ENCODE measurements around the gene ST6GALNAC6. TPM values are rescaled to one million over a fixed set of nuclear protein-coding genes. Genes with fewer than 3 reads are reported as not detected.

ST6GALNAC6 gene
- total RNA-seq, 1 experiment from 2014 or later = 24.5 TPM

GRCh38 chr9:127941961-127942215 lies 42.5 kb upstream of the ST6GALNAC6 start:
- no peak for TF ChIP-seq CEBPB (IDR thresholded peaks at IDR 0.05; ENCODE audit: low read depth)
- no peak for TF ChIP-seq ELF1 (IDR thresholded peaks at IDR 0.05; ENCODE audit: borderline replicate concordance, low read depth)
- no peak for TF ChIP-seq POLR2A (IDR thresholded peaks at IDR 0.05; ENCODE audit: borderline replicate concordance, extremely low read depth, insufficient read depth, insufficient read length)
- no peak for TF ChIP-seq EZH2phosphoT487 (IDR thresholded peaks at IDR 0.05; ENCODE audit: borderline replicate concordance)
- TF ChIP-seq FOSL1 (IDR thresholded peaks at IDR 0.05; ENCODE audit: low read depth) = no peak
- TF ChIP-seq MAX (IDR thresholded peaks at IDR 0.05) = no peak
- no peak for TF ChIP-seq RAD21 (IDR thresholded peaks at IDR 0.05; ENCODE audit: low read depth)
- TF ChIP-seq YY1 (IDR thresholded peaks at IDR 0.05; ENCODE audit: extremely low read depth, insufficient replicate concordance, low read depth, low read length) = no peak
- no peak for TF ChIP-seq JUND (IDR thresholded peaks at IDR 0.05)
- TF ChIP-seq ATF3 (IDR thresholded peaks at IDR 0.05) = no peak
- no peak for TF ChIP-seq EGR1 (IDR thresholded peaks at IDR 0.05; ENCODE audit: low read depth)
- TF ChIP-seq CBX3 (IDR thresholded peaks at IDR 0.05; ENCODE audit: low read depth) = no peak
- TF ChIP-seq SIN3A (IDR thresholded peaks at IDR 0.05; ENCODE audit: low read depth) = no peak
- no peak for TF ChIP-seq TCF7L2 (IDR thresholded peaks at IDR 0.05; ENCODE audit: borderline replicate concordance, extremely low read depth, insufficient read depth, insufficient read length)
- no peak for TF ChIP-seq REST (IDR thresholded peaks at IDR 0.05; ENCODE audit: low read depth)
- no peak for TF ChIP-seq SRF (IDR thresholded peaks at IDR 0.05; ENCODE audit: low read depth)
- no peak for TF ChIP-seq POLR2AphosphoS5 (IDR thresholded peaks at IDR 0.05; ENCODE audit: low read depth, low read length)
- H3K9ac ChIP-seq (ENCODE audit: low read length) = no peak overlapping the region

More at GRCh38 chr9:127941961-127942215, 42.5 kb upstream of the ST6GALNAC6 start:
- Histone ChIP-seq H3K4me3 (replicated peaks in 1 of 2; ENCODE audit: low read depth in 1 of 2, low read length in 2 of 2) (no peak overlapping the region), H3K9me2 (ENCODE audit: insufficient read depth) (no peaks in the 10 kb centered on the region), H3K36me3 (ENCODE audit: control insufficient read depth in 1 of 2, insufficient read depth in 2 of 2, low read length in 2 of 2) (peaks cover 0 to 9% of the 10 kb centered on the region in 2 experiments; a peak in 2 of 4 replicates), H3K4me1 (ENCODE audit: control insufficient read depth in 1 of 2, insufficient read depth in 2 of 2, low read length in 2 of 2) (peaks cover 6 to 24% of the 10 kb centered on the region in 2 experiments), H4K20me1 (ENCODE audit: insufficient read depth) (no peaks in the 10 kb centered on the region), H3K27me3 (ENCODE audit: insufficient read depth, low read length) (no peaks in the 10 kb centered on the region), H2AFZ (ENCODE audit: low read depth, low read length, poor library complexity, severe bottlenecking) (no peak overlapping the region), H3K9me3 (ENCODE audit: control insufficient read depth in 1 of 2, insufficient read depth in 1 of 2, low read depth in 1 of 2, low read length in 2 of 2) (no peaks in the 10 kb centered on the region), H3K4me2 (ENCODE audit: low read length) (no peak overlapping the region), H3K79me2 (ENCODE audit: insufficient read depth, low read length) (peaks cover 7% of the 10 kb centered on the region), H3K27ac (ENCODE audit: low read depth, low read length) (no peak overlapping the region; the same call in 1 of the 2 replicates)
- ChIA-PET POLR2A (no interaction called here), CTCF (interaction anchor here (0.9 to 3.0 kb wide), 4 partner anchors 10 to 93 kb away, joined by 4 to 40 read pairs (median 6); no protein-coding TSS in a partner anchor), RAD21 (ENCODE audit: low non-redundant PET in 1 of 2, low total read pairs in 2 of 2, uncharacterized antibody in 2 of 2, unreplicated experiment in 2 of 2) (interaction anchor here in 1 of 2 experiments (1.1 kb wide), 1 partner anchor 125 kb away, joined by 4 read pairs; the partner anchor contains the start of gene NAIF1)
- DNase-seq (ENCODE audit: low read depth, low spot score) = no peak
- ATAC-seq = no peak
- no TSS peak for BruUV-seq (replicated peaks)
- intact Hi-C loops (cut with micrococcal nuclease) = loop anchor here (2.0 kb wide), 1 partner anchor 143 kb away; no protein-coding TSS in a partner anchor
